Heart left ventricle (tissue), 13 donors: ENCODE data around the gene FARP1.

ENCODE experiments used
- CTCF ChIP-seq, 12 donors: fragments of 200-600 bp; sonication (generic) in 4 of 12; IDR thresholded peaks; one replicate each; pipeline versions ENCODE4 v1.5.0 to v1.8.0; 2018 to 2022; ENCODE audit warnings: antibody characterized with exemption in 12 of 12, mild to moderate bottlenecking in 5 of 12
- POLR2A ChIP-seq, 2 donors: fragments of 450-650 bp; IDR thresholded peaks; one replicate each; pipeline ENCODE4 v1.6.1; 2017; ENCODE audit warnings: antibody characterized with exemption in 2 of 2, mild to moderate bottlenecking in 2 of 2, moderate library complexity in 2 of 2
- donor health status: ischemic (EF 13 %, LVEDD 7.1; RV severe dilation, severe dysfunction).
- donor health status: DM: no; HTN: yes; CAD: no.
- donor health status: DM: no; HTN: no; CAD: no.
- donor health status: ischemic (EF 25% LVEDD 6.9; RV normal size, moderate dysfunction).
- donor health status: ischemic (EF 25% LVEDD 5.7; RV mildly dilated, moderate dysfunction).
- donor health status: ischemic (EF 35%, LVEDD 5.7; RV mildly dilated, moderate dysfunction).
- donor health status: nonischemic (EF 11% LVEDD 7.7; RV severe dilation, severe dysfunction).
- donor health status: DM: yes; HTN: yes; CAD: no.
- donor health status: PGD.
- donor health status: ischemic (EF 29% LVEDD 5.4; RV normal size, mild dysfunction).
- donor health status: nonischemic (EF 23%, LVEDD 6.1; RV moderate dilation, normal function).

- TF ChIP-seq POLR2A (IDR thresholded peaks at IDR 0.05) (no peak), CTCF (IDR thresholded peaks at IDR 0.05) (no peak)
These were observed 273.5 kb downstream of the FARP1 start for GRCh38 chr13:98416408-98416807.
